G401.6 (cell line): ENCODE results near the gene SDE2.
"Not testable (repeated sequence)": the region's sequence is repeated elsewhere in the genome, so short reads cannot be mapped to it uniquely, and the experiment has no call there.

Experiments
- FAIRE-seq: peaks from 2 replicates; lab custom pipeline; 2012; peaks lifted over from hg19 to GRCh38; lab: Jason Lieb, UNC

The SDE2 gene

GRCh38 chr1:225941187-225941941 is 57.8 kb downstream of the SDE2 start, which contains the start of gene LEFTY2:
Gene LEFTY2 (minus strand): TSS chr1:225941220. CDS start chr1:225941140, 80 bp downstream.
- no peak for FAIRE-seq

GRCh38 chr1:225940385-225941151 is 58.6 kb downstream of the SDE2 start:
- FAIRE-seq, result no peak

- FAIRE-seq, result not testable (repeated sequence)
Measured at GRCh38 chr1:225939939-225940310, 59.2 kb downstream of the SDE2 start.

GRCh38 chr1:225939097-225939938 is 59.8 kb downstream of the SDE2 start:
- FAIRE-seq, result not testable (repeated sequence)

GRCh38 chr1:225937048-225937968 is 61.8 kb downstream of the SDE2 start:
- no peak for FAIRE-seq

- FAIRE-seq, result no peak
Measured at GRCh38 chr1:225936523-225936922, 62.6 kb downstream of the SDE2 start.

- FAIRE-seq, result not testable (repeated sequence)
Measured at GRCh38 chr1:225936086-225936485, 63.1 kb downstream of the SDE2 start.

- FAIRE-seq, result no peak
Measured at GRCh38 chr1:225934711-225935110, 64.4 kb downstream of the SDE2 start.

- FAIRE-seq, result no peak
Measured at GRCh38 chr1:225933072-225933471, 66.1 kb downstream of the SDE2 start.
